ENCODE data around the gene MRPS5. TPM values are rescaled to one million over a fixed set of nuclear protein-coding genes. Genes with fewer than 3 reads are reported as not detected.
A peak's percentile ranks its signal among the peaks of the same experiment; 100 is the strongest.

Gene MRPS5
- total and polyA plus RNA-seq, 12 donors = 50.6 to 144 (median 61.7) TPM

- no peak for TF ChIP-seq CTCF (IDR thresholded peaks at IDR 0.05)
- Histone ChIP-seq H3K9me3 (no peaks in the 10 kb centered on the region), H3K4me1 (peaks cover 4 to 29% (median 22%) of the 10 kb centered on the region in 9 donors), H3K27me3 (no peaks in the 10 kb centered on the region), H3K4me3 (peak overlapping the region; percentile 59 to 93 (median 76)), H3K36me3 (no peaks in the 10 kb centered on the region), H3K27ac (peak overlapping the region; percentile 57 to 97 (median 94))
- ATAC-seq (peak in 5 of 8 donors; percentile 4 to 50 (median 32)), DNase-seq (no peak)
- WGBS, 2 donors = 1 to 2% methylated on average over 9 of the region's 9 CpGs
- intact Hi-C loops (cut with DNase I) = loop anchor here in 2 of 10 donors (2.0 to 5.0 kb wide), 2 partner anchors 42 kb away; partner anchors contain the start of gene ZNF892 (in 2 of the 2)
Observed at GRCh38 chr2:95165030-95165370, 43.4 kb upstream of the MRPS5 start.

- Histone ChIP-seq H3K4me3 (peak within 1 kb of the TSS; percentile 40 to 90 (median 73)), H3K4me1 (peaks cover 0 to 33% (median 26%) of the 10 kb centered on the region in 9 donors), H3K9me3 (peaks cover 0 to 15% (median 0%) of the 10 kb centered on the region in 11 donors), H3K27ac (peak within 1 kb of the TSS; percentile 8 to 91 (median 82)), H3K36me3 (peaks cover 0 to 24% (median 15%) of the 10 kb centered on the region in 9 donors), H3K27me3 (no peaks in the 10 kb centered on the region)
- ATAC-seq = peak; percentile 87 to 94 (median 90)
- no peak for TF ChIP-seq CTCF (IDR thresholded peaks at IDR 0.05)
- peak; percentile 64 to 84 for DNase-seq
- intact Hi-C loops (cut with DNase I) = loop anchor here in 6 of 10 donors (5.0 kb wide), 1 partner anchor 38 kb away; the partner anchor contains the start of gene MRPS5 (in 6 of the 6)
- 8 to 12% methylated on average over 44 to 59 of the region's 64 CpGs for WGBS, 2 donors
Observed at GRCh38 chr2:95159690-95160449, 38.3 kb upstream of the MRPS5 start, which contains the start of gene ZNF514. Gene ZNF514 (minus strand): TSS chr2:95159848. CDS start chr2:95153253, 6,595 bp downstream.

GRCh38 chr2:95158891-95159619 is 37.4 kb upstream of the MRPS5 start:
- H3K4me3 ChIP-seq = peak overlapping the region; percentile 40 to 90 (median 73)
- peak; percentile 29 to 51 for DNase-seq
- WGBS, 2 donors = 1 to 2% methylated on average over 33 to 58 of the region's 58 CpGs
- H3K9me3 ChIP-seq = peaks cover 0 to 23% (median 0%) of the 10 kb centered on the region in 11 donors
- H3K36me3 ChIP-seq = peaks cover 0 to 32% (median 20%) of the 10 kb centered on the region in 9 donors
- no peak for TF ChIP-seq CTCF (IDR thresholded peaks at IDR 0.05)
- H3K27me3 ChIP-seq = no peaks in the 10 kb centered on the region
- intact Hi-C loops (cut with DNase I) = loop anchor here in 4 of 10 donors (5.0 kb wide), 1 partner anchor 37 kb away; the partner anchor contains the start of gene MRPS5 (in 4 of the 4)
- ATAC-seq = peak; percentile 53 to 73 (median 66)
- H3K4me1 ChIP-seq = peaks cover 0 to 25% (median 18%) of the 10 kb centered on the region in 9 donors
- peak overlapping the region; percentile 8 to 91 (median 81) for H3K27ac ChIP-seq

GRCh38 chr2:95158441-95158840 is 36.8 kb upstream of the MRPS5 start:
- Histone ChIP-seq H3K27me3 (no peaks in the 10 kb centered on the region), H3K36me3 (peaks cover 0 to 38% (median 20%) of the 10 kb centered on the region in 9 donors), H3K4me3 (peak overlapping the region; percentile 40 to 90 (median 73)), H3K27ac (peak overlapping the region in 5 of 10 donors; percentile 75 to 91 (median 82)), H3K4me1 (peaks cover 0 to 18% (median 12%) of the 10 kb centered on the region in 9 donors), H3K9me3 (peaks cover 0 to 29% (median 3%) of the 10 kb centered on the region in 11 donors)
- intact Hi-C loops (cut with DNase I) = loop anchor here in 4 of 10 donors (5.0 kb wide), 1 partner anchor 36 kb away; the partner anchor contains the start of gene MRPS5 (in 4 of the 4)
- 56% methylated on average over 10 of the region's 10 CpGs for WGBS, 2 donors
- TF ChIP-seq CTCF (IDR thresholded peaks at IDR 0.05) = no peak
- peak in 1 of 8 donors; percentile 16 for ATAC-seq
- DNase-seq = no peak
